SK-N-SH (cell line): Measurements from ENCODE around the gene ENDOV.

Source experiments
- JUND ChIP-seq: IDR thresholded peaks from 2 replicates; pipeline ENCODE4 v1.4.0; 2012
- TF ChIP-seq, protein P1 (sequence below): IDR thresholded peaks from 2 replicates; pipeline ENCODE4 v1.4.0; 2012; ENCODE audit warnings: low read depth
- TF ChIP-seq, protein P2 (sequence below): fragments of 200-600 bp; sonication (generic); IDR thresholded peaks from 2 replicates; pipeline ENCODE4 v1.6.1; 2017; ENCODE audit warnings: antibody characterized with exemption, mild to moderate bottlenecking, moderate library complexity

DNA sequence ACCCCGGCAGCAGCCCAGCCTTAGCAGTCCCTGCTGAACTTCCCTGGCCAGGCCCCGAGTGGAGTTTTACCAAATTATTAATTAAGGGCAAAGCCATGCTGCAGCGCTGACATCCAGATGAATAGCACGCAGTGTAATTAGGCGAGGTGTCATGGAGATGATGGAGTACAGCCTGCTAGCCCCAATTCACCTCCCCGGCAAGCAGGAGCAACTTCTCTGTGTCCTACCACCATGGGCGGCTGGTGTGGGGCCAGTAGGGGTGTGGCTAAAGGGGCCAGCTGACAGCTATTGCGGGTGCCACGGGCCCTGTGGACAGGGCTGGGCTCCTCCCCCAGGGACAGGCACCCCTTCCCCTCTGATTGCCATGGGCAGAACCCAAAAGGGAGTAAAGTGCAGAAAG is 24.5 kb downstream of the ENDOV start:
- no peak for TF ChIP-seq JUND
- TF ChIP-seq, protein P1, sequence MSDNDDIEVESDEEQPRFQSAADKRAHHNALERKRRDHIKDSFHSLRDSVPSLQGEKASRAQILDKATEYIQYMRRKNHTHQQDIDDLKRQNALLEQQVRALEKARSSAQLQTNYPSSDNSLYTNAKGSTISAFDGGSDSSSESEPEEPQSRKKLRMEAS: no peak
- TF ChIP-seq, protein P2, sequence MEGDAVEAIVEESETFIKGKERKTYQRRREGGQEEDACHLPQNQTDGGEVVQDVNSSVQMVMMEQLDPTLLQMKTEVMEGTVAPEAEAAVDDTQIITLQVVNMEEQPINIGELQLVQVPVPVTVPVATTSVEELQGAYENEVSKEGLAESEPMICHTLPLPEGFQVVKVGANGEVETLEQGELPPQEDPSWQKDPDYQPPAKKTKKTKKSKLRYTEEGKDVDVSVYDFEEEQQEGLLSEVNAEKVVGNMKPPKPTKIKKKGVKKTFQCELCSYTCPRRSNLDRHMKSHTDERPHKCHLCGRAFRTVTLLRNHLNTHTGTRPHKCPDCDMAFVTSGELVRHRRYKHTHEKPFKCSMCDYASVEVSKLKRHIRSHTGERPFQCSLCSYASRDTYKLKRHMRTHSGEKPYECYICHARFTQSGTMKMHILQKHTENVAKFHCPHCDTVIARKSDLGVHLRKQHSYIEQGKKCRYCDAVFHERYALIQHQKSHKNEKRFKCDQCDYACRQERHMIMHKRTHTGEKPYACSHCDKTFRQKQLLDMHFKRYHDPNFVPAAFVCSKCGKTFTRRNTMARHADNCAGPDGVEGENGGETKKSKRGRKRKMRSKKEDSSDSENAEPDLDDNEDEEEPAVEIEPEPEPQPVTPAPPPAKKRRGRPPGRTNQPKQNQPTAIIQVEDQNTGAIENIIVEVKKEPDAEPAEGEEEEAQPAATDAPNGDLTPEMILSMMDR: no peak
